PFSK-1 (cell line): Measurements from ENCODE around the gene NR5A1.

Experiments used
- FOXP2 ChIP-seq: optimal IDR thresholded peaks from 2 replicates; pipeline ENCODE3; 2011; ENCODE audit warnings: borderline replicate concordance, control low read depth, inconsistent platforms; ENCODE audit not compliant: insufficient read depth; ENCODE audit errors: extremely low read length, extremely low read depth
- POLR2AphosphoS5 ChIP-seq: IDR thresholded peaks from 2 replicates; pipeline ENCODE4 v1.6.1; 2012; ENCODE audit warnings: low read depth, mild to moderate bottlenecking, control low read depth, low read length, moderate library complexity
- SIN3A ChIP-seq: IDR thresholded peaks from 2 replicates; pipeline ENCODE4 v1.6.1; 2012; ENCODE audit warnings: mild to moderate bottlenecking, low read length, moderate library complexity, borderline replicate concordance; ENCODE audit not compliant: insufficient read depth
- TAF1 ChIP-seq: IDR thresholded peaks from 2 replicates; pipeline ENCODE4 v1.6.1; 2012; ENCODE audit warnings: low read length, control low read depth, borderline replicate concordance; ENCODE audit not compliant: insufficient read depth
- TF ChIP-seq, protein P1 (sequence below), 2 experiments: IDR thresholded peaks; 2 replicates each; pipeline versions ENCODE4 v1.6.1 to v1.8.0; 2011 to 2012; ENCODE audit warnings: low read depth in 2 of 2, low read length in 2 of 2, control low read depth in 1 of 2, inconsistent platforms in 1 of 2, mild to moderate bottlenecking in 1 of 2, moderate library complexity in 1 of 2; ENCODE audit not compliant: insufficient read depth in 1 of 2

NR5A1 gene

DNA sequence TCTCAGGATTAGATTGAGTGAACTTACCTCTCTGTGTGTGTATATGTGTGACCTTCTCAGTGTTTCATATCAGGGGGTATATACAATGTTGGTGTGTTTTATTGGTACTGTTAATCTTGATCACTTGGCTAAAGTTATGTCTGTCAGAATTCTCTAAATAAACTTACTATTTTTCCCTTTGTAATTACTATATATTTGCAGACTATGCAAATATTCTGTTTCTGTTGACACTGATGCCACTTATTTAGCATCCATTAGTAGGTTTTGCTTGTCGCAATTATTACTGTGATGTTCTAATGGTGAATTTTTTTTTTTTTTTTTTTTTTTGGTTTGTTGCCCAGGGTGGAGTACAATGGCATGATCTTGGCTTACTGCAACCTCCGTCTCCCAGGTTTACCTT is 42.9 kb upstream of the NR5A1 start:
- TF ChIP-seq FOXP2 (no peak), POLR2AphosphoS5 (no peak), SIN3A (no peak), TAF1 (no peak)
- TF ChIP-seq, protein P1, sequence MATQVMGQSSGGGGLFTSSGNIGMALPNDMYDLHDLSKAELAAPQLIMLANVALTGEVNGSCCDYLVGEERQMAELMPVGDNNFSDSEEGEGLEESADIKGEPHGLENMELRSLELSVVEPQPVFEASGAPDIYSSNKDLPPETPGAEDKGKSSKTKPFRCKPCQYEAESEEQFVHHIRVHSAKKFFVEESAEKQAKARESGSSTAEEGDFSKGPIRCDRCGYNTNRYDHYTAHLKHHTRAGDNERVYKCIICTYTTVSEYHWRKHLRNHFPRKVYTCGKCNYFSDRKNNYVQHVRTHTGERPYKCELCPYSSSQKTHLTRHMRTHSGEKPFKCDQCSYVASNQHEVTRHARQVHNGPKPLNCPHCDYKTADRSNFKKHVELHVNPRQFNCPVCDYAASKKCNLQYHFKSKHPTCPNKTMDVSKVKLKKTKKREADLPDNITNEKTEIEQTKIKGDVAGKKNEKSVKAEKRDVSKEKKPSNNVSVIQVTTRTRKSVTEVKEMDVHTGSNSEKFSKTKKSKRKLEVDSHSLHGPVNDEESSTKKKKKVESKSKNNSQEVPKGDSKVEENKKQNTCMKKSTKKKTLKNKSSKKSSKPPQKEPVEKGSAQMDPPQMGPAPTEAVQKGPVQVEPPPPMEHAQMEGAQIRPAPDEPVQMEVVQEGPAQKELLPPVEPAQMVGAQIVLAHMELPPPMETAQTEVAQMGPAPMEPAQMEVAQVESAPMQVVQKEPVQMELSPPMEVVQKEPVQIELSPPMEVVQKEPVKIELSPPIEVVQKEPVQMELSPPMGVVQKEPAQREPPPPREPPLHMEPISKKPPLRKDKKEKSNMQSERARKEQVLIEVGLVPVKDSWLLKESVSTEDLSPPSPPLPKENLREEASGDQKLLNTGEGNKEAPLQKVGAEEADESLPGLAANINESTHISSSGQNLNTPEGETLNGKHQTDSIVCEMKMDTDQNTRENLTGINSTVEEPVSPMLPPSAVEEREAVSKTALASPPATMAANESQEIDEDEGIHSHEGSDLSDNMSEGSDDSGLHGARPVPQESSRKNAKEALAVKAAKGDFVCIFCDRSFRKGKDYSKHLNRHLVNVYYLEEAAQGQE (IDR thresholded peaks at IDR 0.05; ENCODE audit: insufficient read depth in 1 of 2, low read depth in 2 of 2, low read length in 2 of 2) = no peak

DNA sequence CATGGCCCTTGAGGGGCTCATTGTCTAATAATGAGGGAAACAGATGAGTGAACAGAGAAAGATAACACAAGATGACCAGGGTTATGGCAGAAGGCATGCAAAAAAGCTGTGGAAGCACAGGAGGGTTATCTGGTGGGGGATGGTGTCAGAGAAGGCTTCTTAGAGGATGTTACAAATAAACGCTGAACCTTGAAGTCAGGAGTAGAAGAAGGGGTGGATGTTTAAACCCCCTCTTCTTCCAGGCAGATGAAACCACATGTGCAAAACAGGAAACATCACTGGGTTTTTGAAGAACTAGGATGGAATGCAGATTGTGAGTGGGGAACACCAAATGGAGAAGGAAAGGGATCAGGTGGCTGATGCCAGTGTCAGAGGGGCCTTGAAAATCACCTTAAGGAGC is 41.8 kb upstream of the NR5A1 start:
- TF ChIP-seq POLR2AphosphoS5 (no peak), TAF1 (no peak), SIN3A (no peak), FOXP2 (no peak)
- TF ChIP-seq, protein P1 (IDR thresholded peaks at IDR 0.05; ENCODE audit: insufficient read depth in 1 of 2, low read depth in 2 of 2, low read length in 2 of 2) = no peak

DNA sequence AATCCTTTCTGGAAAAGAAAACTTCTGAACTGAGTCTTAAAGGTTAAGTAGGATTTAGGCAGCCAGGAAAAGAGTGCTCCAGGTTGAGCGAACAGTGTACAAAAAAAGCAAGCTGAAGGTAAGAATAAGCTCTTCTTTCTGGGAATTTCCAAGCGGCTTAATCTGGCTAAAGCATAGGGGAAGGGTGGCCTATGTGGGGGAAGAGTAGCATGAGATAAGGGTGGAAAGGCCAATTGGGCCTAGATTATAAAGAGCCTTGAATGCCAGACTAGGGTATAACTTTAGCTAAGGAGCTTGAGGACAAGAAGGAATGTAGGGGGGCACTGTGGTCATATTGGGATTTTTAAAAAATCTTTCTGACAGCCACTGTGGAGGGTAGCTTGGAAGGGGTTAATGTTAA is 37.3 kb upstream of the NR5A1 start:
- TF ChIP-seq FOXP2 (no peak), POLR2AphosphoS5 (no peak), SIN3A (no peak), TAF1 (no peak)
- TF ChIP-seq, protein P1 (IDR thresholded peaks at IDR 0.05; ENCODE audit: insufficient read depth in 1 of 2, low read depth in 2 of 2, low read length in 2 of 2) = no peak

DNA sequence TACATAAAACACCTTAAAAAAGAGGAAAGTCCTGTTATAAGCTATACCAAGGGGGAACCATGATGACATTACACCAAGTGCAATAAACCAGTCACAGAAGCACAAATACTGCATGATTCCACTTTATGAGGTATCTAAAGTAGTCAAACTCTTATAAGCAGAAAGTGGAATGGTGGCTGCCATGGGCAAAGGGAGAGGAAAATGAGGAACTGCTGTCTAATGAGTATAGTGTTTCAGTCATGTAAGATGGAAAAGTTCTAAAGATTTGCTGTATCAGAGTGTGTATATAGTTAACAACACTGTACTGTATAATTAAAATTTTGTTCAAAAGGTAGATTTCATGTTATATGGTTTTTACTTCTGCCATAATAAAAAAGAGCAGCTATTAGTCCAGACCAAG is 34.6 kb upstream of the NR5A1 start:
- TF ChIP-seq FOXP2 = no peak
- TF ChIP-seq SIN3A = no peak
- no peak for TF ChIP-seq TAF1
- no peak for TF ChIP-seq POLR2AphosphoS5
- TF ChIP-seq, protein P1 (IDR thresholded peaks at IDR 0.05; ENCODE audit: insufficient read depth in 1 of 2, low read depth in 2 of 2, low read length in 2 of 2) = no peak

DNA sequence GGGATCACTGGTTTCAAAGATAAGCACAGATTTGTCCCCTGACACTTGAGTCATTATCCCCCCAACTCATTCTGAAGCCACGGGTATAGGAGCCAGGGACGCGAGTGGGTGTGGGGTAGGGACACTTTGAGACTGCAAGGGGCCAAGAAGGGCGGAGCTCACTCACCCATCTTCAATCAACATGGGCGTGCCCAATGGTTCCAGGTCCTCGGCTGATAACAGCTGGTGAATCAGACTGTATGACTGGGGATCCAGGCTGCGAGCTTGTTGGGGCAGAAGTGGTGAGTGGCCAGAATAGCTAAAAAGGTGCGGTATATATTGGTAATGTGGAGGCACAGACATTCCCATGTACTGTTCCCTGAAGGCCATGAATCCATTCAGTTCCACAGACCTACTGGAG is 30.7 kb upstream of the NR5A1 start:
- TF ChIP-seq TAF1 = no peak
- TF ChIP-seq POLR2AphosphoS5 = no peak
- TF ChIP-seq, protein P1 (IDR thresholded peaks at IDR 0.05; ENCODE audit: insufficient read depth in 1 of 2, low read depth in 2 of 2, low read length in 2 of 2) = no peak
- no peak for TF ChIP-seq FOXP2
- TF ChIP-seq SIN3A = no peak
